Left ventricle myocardium inferior (tissue), 1 donor: ENCODE measurements around the gene SKI. TPM values are rescaled to one million over a fixed set of nuclear protein-coding genes. Genes with fewer than 3 reads are reported as not detected.

ENCODE experiments used
- DNase-seq: peaks from one replicate; pipeline ENCODE4 v3.0.0-alpha.2; 2020
- H3K27ac ChIP-seq: fragments of 200-600 bp; replicated peaks from 2 replicates; pipeline ENCODE4 v1.8.0; 2021
- H3K27me3 ChIP-seq: fragments of 200-600 bp; 2 replicates; pipeline ENCODE4 v1.8.0; 2021; ENCODE audit warnings: low read depth
- H3K36me3 ChIP-seq: fragments of 200-600 bp; 2 replicates; pipeline ENCODE4 v1.8.0; 2021
- H3K4me1 ChIP-seq: fragments of 200-600 bp; 2 replicates; pipeline ENCODE4 v1.8.0; 2021
- H3K4me3 ChIP-seq: fragments of 200-600 bp; 2 replicates; pipeline ENCODE4 v1.8.0; 2021; ENCODE audit warnings: mild to moderate bottlenecking, moderate library complexity
- H3K9me3 ChIP-seq: fragments of 200-600 bp; replicated peaks from 2 replicates; pipeline ENCODE4 v1.8.0; 2021
- intact Hi-C: fragments of 100-400 bp; cut with micrococcal nuclease; formaldehyde crosslinking; loops from one replicate; pipeline ENCODE4 v1.11.0; 2022
- total RNA-seq: library from RNA; stranded (reverse); fragmentation: NEBNext Ultra II Directional; extraction: Animal tissue kit (Norgen Biotek cat#: 25700); gene quantifications from one replicate; pipeline ENCODE4 v1.2.1, GENCODE V29; 2021
- TF ChIP-seq, protein P1 (sequence below): fragments of 200-600 bp; IDR thresholded peaks from 2 replicates; pipeline ENCODE4 v1.8.0; 2021; ENCODE audit warnings: antibody characterized with exemption, mild to moderate bottlenecking, borderline replicate concordance
- donor health status: DM: no; HTN: yes; CAD: no; lungs with severe emphysema.

The SKI gene
- total RNA-seq, 1 donor from 2014 or later, result 37.9 TPM

- no peaks in the 10 kb centered on the region for H3K27me3 ChIP-seq
- DNase-seq, result no peak
- H3K27ac ChIP-seq, result peak overlapping the region; percentile 78
- H3K4me3 ChIP-seq, result no peak overlapping the region
- H3K36me3 ChIP-seq, result no peaks in the 10 kb centered on the region
- no peaks in the 10 kb centered on the region for H3K9me3 ChIP-seq
- TF ChIP-seq, protein P1, sequence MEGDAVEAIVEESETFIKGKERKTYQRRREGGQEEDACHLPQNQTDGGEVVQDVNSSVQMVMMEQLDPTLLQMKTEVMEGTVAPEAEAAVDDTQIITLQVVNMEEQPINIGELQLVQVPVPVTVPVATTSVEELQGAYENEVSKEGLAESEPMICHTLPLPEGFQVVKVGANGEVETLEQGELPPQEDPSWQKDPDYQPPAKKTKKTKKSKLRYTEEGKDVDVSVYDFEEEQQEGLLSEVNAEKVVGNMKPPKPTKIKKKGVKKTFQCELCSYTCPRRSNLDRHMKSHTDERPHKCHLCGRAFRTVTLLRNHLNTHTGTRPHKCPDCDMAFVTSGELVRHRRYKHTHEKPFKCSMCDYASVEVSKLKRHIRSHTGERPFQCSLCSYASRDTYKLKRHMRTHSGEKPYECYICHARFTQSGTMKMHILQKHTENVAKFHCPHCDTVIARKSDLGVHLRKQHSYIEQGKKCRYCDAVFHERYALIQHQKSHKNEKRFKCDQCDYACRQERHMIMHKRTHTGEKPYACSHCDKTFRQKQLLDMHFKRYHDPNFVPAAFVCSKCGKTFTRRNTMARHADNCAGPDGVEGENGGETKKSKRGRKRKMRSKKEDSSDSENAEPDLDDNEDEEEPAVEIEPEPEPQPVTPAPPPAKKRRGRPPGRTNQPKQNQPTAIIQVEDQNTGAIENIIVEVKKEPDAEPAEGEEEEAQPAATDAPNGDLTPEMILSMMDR, result no peak
- H3K4me1 ChIP-seq, result peaks cover 99% of the 10 kb centered on the region
- intact Hi-C loops, result no loop called here
Observed at GRCh38 chr1:2273401-2274090, 45.4 kb downstream of the SKI start.

DNA sequence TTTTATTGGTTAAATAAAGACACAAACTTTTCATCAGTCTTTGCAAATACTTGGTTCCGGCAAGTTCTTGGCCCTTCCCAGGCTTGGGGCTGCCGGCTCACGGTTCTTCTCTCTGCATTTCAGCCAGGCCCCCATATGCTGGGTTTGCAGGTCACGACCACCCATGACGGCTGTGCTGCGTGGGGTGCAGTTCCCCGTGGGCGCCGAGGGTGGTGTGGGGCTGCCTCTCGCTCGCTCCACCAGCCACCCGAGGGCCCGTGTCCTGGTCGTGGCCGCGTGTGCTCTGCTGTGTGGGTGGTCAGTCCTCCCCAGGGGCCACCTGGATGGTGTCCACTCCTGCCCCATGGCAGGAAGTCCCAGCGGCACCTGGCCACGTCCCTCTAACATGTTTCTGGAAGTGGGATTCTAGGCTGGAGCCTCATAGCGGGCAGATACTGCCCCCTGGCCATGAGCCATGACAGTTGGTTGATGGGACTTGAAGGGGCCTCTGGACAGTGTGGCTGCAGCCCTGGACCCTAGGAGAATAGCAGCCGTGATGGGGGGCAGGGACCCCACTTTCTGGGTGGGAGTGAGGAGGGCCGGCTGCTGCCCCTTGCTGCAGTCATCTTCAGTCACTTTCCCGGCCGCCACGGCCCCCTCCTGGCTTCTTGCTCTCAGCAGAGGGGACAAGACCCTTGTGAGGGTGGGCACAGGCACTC is 46.3 kb downstream of the SKI start:
- Histone ChIP-seq H3K36me3 (no peaks in the 10 kb centered on the region), H3K4me3 (peak overlapping the region; percentile 12), H3K27me3 (no peaks in the 10 kb centered on the region), H3K27ac (peak overlapping the region; percentile 78), H3K4me1 (peaks cover 99% of the 10 kb centered on the region), H3K9me3 (no peaks in the 10 kb centered on the region)
- intact Hi-C loops, result no loop called here
- TF ChIP-seq, protein P1, result no peak
- no peak for DNase-seq

DNA sequence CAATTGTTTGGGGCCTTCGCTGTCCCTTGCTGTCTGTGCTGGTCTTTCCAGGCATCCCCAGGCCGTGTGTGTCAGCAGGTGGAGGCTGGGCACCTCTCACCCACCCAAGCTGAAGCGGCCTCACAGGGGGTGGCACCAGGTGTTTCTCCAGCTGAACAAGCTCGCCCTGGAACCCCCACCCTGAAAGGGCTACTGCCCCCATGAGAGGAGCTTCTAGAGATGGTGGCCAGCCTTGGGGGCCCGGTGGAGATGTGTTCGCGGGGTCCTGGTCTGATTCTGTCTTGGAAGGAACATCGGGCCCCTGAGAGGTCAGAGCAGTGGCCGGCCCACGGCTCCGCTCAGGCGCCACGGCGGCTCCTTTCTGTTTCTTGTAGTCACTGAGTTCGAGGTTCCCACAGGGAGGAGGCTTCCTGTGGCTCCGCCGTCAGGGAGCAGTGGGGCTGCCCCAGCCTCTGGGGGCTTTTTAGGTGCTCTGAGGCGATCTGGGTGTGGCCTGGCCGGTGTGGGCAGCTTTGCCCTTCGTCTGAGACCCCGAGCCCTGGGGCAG is 46.9 kb downstream of the SKI start:
- TF ChIP-seq, protein P1, result no peak
- intact Hi-C loops, result no loop called here
- DNase-seq, result no peak
- Histone ChIP-seq H3K27ac (peak overlapping the region; percentile 78), H3K4me1 (peaks cover 100% of the 10 kb centered on the region), H3K36me3 (no peaks in the 10 kb centered on the region), H3K9me3 (no peaks in the 10 kb centered on the region), H3K4me3 (peak overlapping the region; percentile 12), H3K27me3 (no peaks in the 10 kb centered on the region)

- DNase-seq, result no peak
- TF ChIP-seq, protein P1, result no peak
- H3K4me3 ChIP-seq, result peak overlapping the region; percentile 12
- intact Hi-C loops, result no loop called here
- H3K4me1 ChIP-seq, result peaks cover 91% of the 10 kb centered on the region
- H3K27me3 ChIP-seq, result no peaks in the 10 kb centered on the region
- H3K9me3 ChIP-seq, result no peaks in the 10 kb centered on the region
- H3K36me3 ChIP-seq, result no peaks in the 10 kb centered on the region
- peak overlapping the region; percentile 78 for H3K27ac ChIP-seq
Observed at GRCh38 chr1:2275796-2276536, 47.8 kb downstream of the SKI start.

DNA sequence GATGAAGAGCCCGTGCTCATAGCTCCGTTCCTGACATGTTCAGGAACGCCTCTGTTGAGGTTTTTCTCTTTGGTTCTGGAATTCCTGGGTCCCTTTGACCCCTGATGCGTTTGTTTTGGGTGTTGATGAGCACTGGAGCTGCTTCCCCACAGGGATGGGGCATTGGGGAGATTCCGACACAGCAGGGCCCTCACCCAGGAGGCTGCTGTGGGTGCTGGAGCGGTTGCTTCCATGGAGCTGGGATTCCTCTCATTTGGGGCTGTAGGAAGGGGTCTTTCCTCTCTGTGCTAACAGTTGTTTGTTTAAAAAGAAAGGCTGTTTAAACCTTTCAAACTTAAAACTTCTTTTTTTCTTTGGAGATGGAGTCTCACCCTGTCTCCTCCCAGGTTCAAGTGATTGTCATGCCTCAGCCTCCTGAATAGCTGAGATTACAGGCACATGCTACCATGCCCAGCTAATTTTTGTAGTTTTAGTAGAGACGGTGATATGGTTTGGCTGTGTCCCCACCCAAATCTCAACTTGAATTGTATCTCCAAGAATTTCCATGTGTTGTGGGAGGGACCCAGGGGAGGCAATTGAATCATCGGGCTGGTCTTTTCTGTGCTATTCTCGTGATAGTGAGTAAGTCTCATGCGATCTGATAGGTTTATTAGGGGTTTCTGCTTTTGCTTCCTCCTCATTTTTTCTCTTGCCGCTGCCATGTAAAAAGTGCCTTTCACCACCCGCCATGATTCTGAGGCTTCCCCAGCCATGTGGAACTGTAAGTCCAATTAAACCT is 48.9 kb downstream of the SKI start:
- DNase-seq, result no peak
- Histone ChIP-seq H3K27me3 (no peaks in the 10 kb centered on the region), H3K9me3 (no peaks in the 10 kb centered on the region), H3K36me3 (no peaks in the 10 kb centered on the region), H3K4me1 (peaks cover 81% of the 10 kb centered on the region), H3K4me3 (no peak overlapping the region), H3K27ac (peak overlapping the region; percentile 78)
- intact Hi-C loops, result no loop called here
- TF ChIP-seq, protein P1, result no peak
